Mesenchymal stem cell (in vitro differentiated cells and primary cell): ENCODE results near the gene FBXO21.

Experiments
- DNase-seq: peaks from one replicate; pipeline ENCODE4 v3.0.0-alpha.2; 2013
- H2AFZ ChIP-seq: one replicate; pipeline ENCODE4 v1.6.1; 2013; ENCODE audit warnings: low read depth, mild to moderate bottlenecking, control low read depth, inconsistent platforms, low read length, moderate library complexity
- H2AK5ac ChIP-seq: 2 replicates; pipeline ENCODE4 v1.6.1; 2013; ENCODE audit warnings: low read length, moderate library complexity, mild to moderate bottlenecking, inconsistent platforms; ENCODE audit not compliant: severe bottlenecking
- H2BK120ac ChIP-seq: one replicate; pipeline ENCODE4 v1.6.1; 2013; ENCODE audit warnings: low read depth, mild to moderate bottlenecking, inconsistent platforms, low read length, moderate library complexity
- H2BK12ac ChIP-seq, 2 experiments: one replicate each; pipeline ENCODE4 v1.6.1; 2013; ENCODE audit warnings: inconsistent platforms in 2 of 2, low read length in 2 of 2, mild to moderate bottlenecking in 2 of 2, moderate library complexity in 2 of 2, control low read depth in 1 of 2
- H2BK15ac ChIP-seq: one replicate; pipeline ENCODE4 v1.6.1; 2013; ENCODE audit warnings: mild to moderate bottlenecking, low read depth, inconsistent platforms; ENCODE audit not compliant: poor library complexity, severe bottlenecking
- H2BK5ac ChIP-seq: 2 replicates; pipeline ENCODE4 v1.6.1; 2013; ENCODE audit warnings: low read depth, mild to moderate bottlenecking, low read length, control low read depth, inconsistent platforms; ENCODE audit not compliant: poor library complexity, severe bottlenecking
- H3K14ac ChIP-seq, 2 experiments: one replicate each; pipeline ENCODE4 v1.6.1; 2013; ENCODE audit warnings: inconsistent platforms in 2 of 2, low read length in 2 of 2, control low read depth in 1 of 2, mild to moderate bottlenecking in 1 of 2, moderate library complexity in 1 of 2
- H3K18ac ChIP-seq, 2 experiments: one replicate each; pipeline ENCODE4 v1.6.1; 2013; ENCODE audit warnings: inconsistent platforms in 2 of 2, low read length in 2 of 2, control low read depth in 1 of 2, low read depth in 1 of 2, mild to moderate bottlenecking in 1 of 2
- H3K23ac ChIP-seq, 2 experiments: one replicate each; pipeline ENCODE4 v1.6.1; 2013; ENCODE audit warnings: inconsistent platforms in 2 of 2, low read length in 2 of 2, mild to moderate bottlenecking in 2 of 2, moderate library complexity in 2 of 2, control low read depth in 1 of 2
- H3K27ac ChIP-seq: 2 replicates; pipeline ENCODE4 v1.5.1; 2013; ENCODE audit warnings: mild to moderate bottlenecking, moderate library complexity, low read length, control low read depth, inconsistent platforms; ENCODE audit not compliant: poor library complexity, severe bottlenecking
- H3K27me3 ChIP-seq, 2 experiments: 2 replicates each; pipeline versions ENCODE4 v1.6.1 to v1.7.0; 2013; ENCODE audit warnings: low read length in 2 of 2, mild to moderate bottlenecking in 2 of 2, moderate library complexity in 2 of 2, control low read depth in 1 of 2, inconsistent platforms in 1 of 2; ENCODE audit not compliant: control insufficient read depth in 1 of 2, insufficient read depth in 1 of 2
- H3K36me3 ChIP-seq, 2 experiments: 2 replicates each; pipeline versions ENCODE4 v1.6.1 to v1.7.0; 2013; ENCODE audit warnings: low read length in 2 of 2, control low read depth in 1 of 2, inconsistent platforms in 1 of 2, low read depth in 1 of 2, mild to moderate bottlenecking in 1 of 2; ENCODE audit not compliant: insufficient read depth in 2 of 2, control insufficient read depth in 1 of 2
- H3K4ac ChIP-seq, 2 experiments: one replicate each; pipeline ENCODE4 v1.6.1; 2013; ENCODE audit warnings: inconsistent platforms in 2 of 2, low read length in 2 of 2, mild to moderate bottlenecking in 2 of 2, moderate library complexity in 2 of 2, control low read depth in 1 of 2, low read depth in 1 of 2
- H3K4me1 ChIP-seq: 2 replicates; pipeline ENCODE4 v1.6.1; 2013; ENCODE audit warnings: low read depth, low read length, control low read depth; ENCODE audit not compliant: control insufficient read depth, insufficient read depth
- H3K4me2 ChIP-seq: 2 replicates; pipeline ENCODE4 v1.6.1; 2013; ENCODE audit warnings: low read length, mild to moderate bottlenecking, inconsistent platforms; ENCODE audit not compliant: poor library complexity, severe bottlenecking
- H3K4me3 ChIP-seq, 2 experiments: 2 replicates each; pipeline versions ENCODE4 v1.5.1 to v1.7.0; 2013; ENCODE audit warnings: low read length in 2 of 2, mild to moderate bottlenecking in 2 of 2, control low read depth in 1 of 2, low read depth in 1 of 2; ENCODE audit not compliant: insufficient read depth in 1 of 2
- H3K79me1 ChIP-seq: replicated peaks from 2 replicates; pipeline ENCODE4 v1.6.1; 2013; ENCODE audit warnings: mild to moderate bottlenecking, control low read depth, low read length, inconsistent platforms; ENCODE audit not compliant: poor library complexity, severe bottlenecking
- H3K9ac ChIP-seq: 2 replicates; pipeline ENCODE4 v1.7.0; 2013; ENCODE audit warnings: mild to moderate bottlenecking, low read length, moderate library complexity
- H3K9me3 ChIP-seq: 2 replicates; pipeline ENCODE4 v1.7.0; 2013; ENCODE audit warnings: mild to moderate bottlenecking, low read length; ENCODE audit not compliant: control insufficient read depth
- H4K8ac ChIP-seq: one replicate; pipeline ENCODE4 v1.6.1; 2013; ENCODE audit warnings: inconsistent platforms, mild to moderate bottlenecking, low read length, moderate library complexity
- H4K91ac ChIP-seq: one replicate; pipeline ENCODE4 v1.6.1; 2013; ENCODE audit warnings: mild to moderate bottlenecking, low read length, inconsistent platforms
- WGBS: methylation state at CpG from one replicate; pipeline ENCODE4 v1.1.7; 2013; ENCODE audit warnings: mixed read lengths; 5-methylcytosine and 5-hydroxymethylcytosine counted together

Gene FBXO21

DNA sequence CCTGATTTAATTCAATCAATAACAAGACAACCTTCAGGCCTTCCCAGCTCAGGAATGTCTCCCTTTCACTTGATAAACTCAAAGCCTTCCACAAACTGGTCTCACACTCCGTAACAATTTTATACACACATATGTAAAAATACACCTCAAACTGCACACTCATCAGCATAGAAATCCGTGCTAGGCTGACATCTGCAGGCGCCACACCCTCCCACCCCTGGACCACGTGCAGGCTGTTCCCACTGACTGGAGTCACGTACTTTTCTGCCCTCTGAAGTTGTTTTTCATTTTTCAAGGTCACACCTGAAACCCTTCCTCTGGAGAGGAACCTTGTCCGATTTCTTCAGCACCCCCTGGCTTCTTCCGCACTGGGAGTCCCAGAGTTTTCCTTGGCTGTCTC, 27.6 kb downstream of the FBXO21 start:
- H2AFZ ChIP-seq = no peak overlapping the region
- no peak overlapping the region for H3K9ac ChIP-seq
- peaks cover 41% of the 10 kb centered on the region for H3K79me1 ChIP-seq
- no peak overlapping the region for H2BK120ac ChIP-seq
- no peak overlapping the region for H4K91ac ChIP-seq
- no peak for DNase-seq
- peaks cover 74 to 84% of the 10 kb centered on the region in 2 experiments for H3K36me3 ChIP-seq
- no peak overlapping the region for H2AK5ac ChIP-seq
- no peak overlapping the region for H3K27ac ChIP-seq
- H3K4me1 ChIP-seq = peaks cover 1% of the 10 kb centered on the region
- H3K9me3 ChIP-seq = no peaks in the 10 kb centered on the region
- no peak overlapping the region for H3K4me2 ChIP-seq
- WGBS = 95% methylated on average over 7 of the region's 7 CpGs
- H3K4me3 ChIP-seq = no peak overlapping the region
- no peak overlapping the region for H2BK5ac ChIP-seq
- H3K23ac ChIP-seq = no peak overlapping the region
- H2BK12ac ChIP-seq = no peak overlapping the region
- no peak overlapping the region for H3K14ac ChIP-seq
- H2BK15ac ChIP-seq = no peak overlapping the region
- no peaks in the 10 kb centered on the region for H3K27me3 ChIP-seq
- no peak overlapping the region for H4K8ac ChIP-seq
- no peak overlapping the region for H3K4ac ChIP-seq
- H3K18ac ChIP-seq = no peak overlapping the region

DNA sequence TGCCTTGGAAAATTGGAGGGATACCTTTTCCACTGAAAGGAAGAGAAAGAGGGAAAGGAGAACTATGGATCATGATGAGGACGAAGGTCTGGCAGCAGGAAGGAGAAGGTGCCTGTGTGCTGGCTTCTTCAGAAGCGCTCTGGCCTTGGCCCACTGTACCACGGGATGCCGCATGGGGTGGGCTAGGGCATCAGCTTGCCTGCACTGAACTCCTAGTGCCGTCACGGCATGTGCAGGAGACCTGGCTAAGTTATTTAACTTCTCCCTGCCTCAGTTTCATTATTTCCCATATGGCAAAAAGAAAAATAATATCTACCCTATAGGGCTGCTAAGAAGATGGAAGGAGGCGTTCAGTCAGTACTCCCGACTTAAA, 28.1 kb downstream of the FBXO21 start:
- peaks cover 1% of the 10 kb centered on the region for H3K4me1 ChIP-seq
- H4K8ac ChIP-seq = no peak overlapping the region

GRCh38 chr12:117161460-117162166, 28.7 kb downstream of the FBXO21 start:
- no peak overlapping the region for H2BK5ac ChIP-seq
- no peak overlapping the region for H3K14ac ChIP-seq
- H3K27me3 ChIP-seq = no peaks in the 10 kb centered on the region
- H2BK12ac ChIP-seq = no peak overlapping the region
- no peaks in the 10 kb centered on the region for H3K9me3 ChIP-seq
- H3K9ac ChIP-seq = no peak overlapping the region
- no peak overlapping the region for H2AFZ ChIP-seq
- no peak overlapping the region for H3K18ac ChIP-seq
- H4K8ac ChIP-seq = no peak overlapping the region
- no peak overlapping the region for H3K4me3 ChIP-seq
- no peak overlapping the region for H2AK5ac ChIP-seq
- no peak overlapping the region for H2BK120ac ChIP-seq
- peaks cover 36% of the 10 kb centered on the region for H3K79me1 ChIP-seq
- H3K36me3 ChIP-seq = peaks cover 68 to 86% of the 10 kb centered on the region in 2 experiments
- no peak for DNase-seq
- H4K91ac ChIP-seq = no peak overlapping the region
- H2BK15ac ChIP-seq = no peak overlapping the region
- no peak overlapping the region for H3K23ac ChIP-seq
- H3K4me2 ChIP-seq = no peak overlapping the region
- WGBS = 96% methylated on average over 10 of the region's 10 CpGs
- no peak overlapping the region for H3K4ac ChIP-seq
- H3K4me1 ChIP-seq = peaks cover 1% of the 10 kb centered on the region
- no peak overlapping the region for H3K27ac ChIP-seq

More for the DNA sequence above, 28.1 kb downstream of the FBXO21 start:
- H3K4ac ChIP-seq = no peak overlapping the region
- no peak overlapping the region for H2BK5ac ChIP-seq
- H3K4me2 ChIP-seq = no peak overlapping the region
- H3K9me3 ChIP-seq = no peaks in the 10 kb centered on the region
- H3K27ac ChIP-seq = no peak overlapping the region
- H2BK15ac ChIP-seq = no peak overlapping the region
- no peak overlapping the region for H2BK12ac ChIP-seq
- no peak overlapping the region for H2BK120ac ChIP-seq
- no peak overlapping the region for H2AK5ac ChIP-seq
- no peak overlapping the region for H3K14ac ChIP-seq
- 93% methylated on average over 7 of the region's 8 CpGs for WGBS
- H2AFZ ChIP-seq = no peak overlapping the region
- DNase-seq = no peak
- peaks cover 71 to 86% of the 10 kb centered on the region in 2 experiments for H3K36me3 ChIP-seq
- H4K91ac ChIP-seq = no peak overlapping the region
- no peak overlapping the region for H3K18ac ChIP-seq
- peaks cover 41% of the 10 kb centered on the region for H3K79me1 ChIP-seq
- H3K9ac ChIP-seq = no peak overlapping the region
- H3K4me3 ChIP-seq = no peak overlapping the region
- H3K23ac ChIP-seq = no peak overlapping the region
- no peaks in the 10 kb centered on the region for H3K27me3 ChIP-seq

GRCh38 chr12:117159674-117160073, 30.6 kb downstream of the FBXO21 start:
- Histone ChIP-seq H2AK5ac (no peak overlapping the region), H3K27ac (no peak overlapping the region), H3K14ac (no peak overlapping the region), H3K9me3 (no peaks in the 10 kb centered on the region), H3K4me2 (no peak overlapping the region), H3K4me3 (no peak overlapping the region), H3K36me3 (peaks cover 69 to 85% of the 10 kb centered on the region in 2 experiments), H3K27me3 (no peaks in the 10 kb centered on the region), H3K23ac (no peak overlapping the region), H3K9ac (no peak overlapping the region), H3K79me1 (peaks cover 39% of the 10 kb centered on the region), H4K91ac (no peak overlapping the region), H2AFZ (no peak overlapping the region), H2BK12ac (no peak overlapping the region), H4K8ac (no peak overlapping the region), H2BK5ac (no peak overlapping the region), H3K4ac (no peak overlapping the region), H3K4me1 (peaks cover 5% of the 10 kb centered on the region), H3K18ac (no peak overlapping the region), H2BK15ac (no peak overlapping the region), H2BK120ac (no peak overlapping the region)
- 95% methylated on average over 7 of the region's 9 CpGs for WGBS
- DNase-seq = no peak
